Sigmoid colon (tissue), 7 donors: Measurements from ENCODE around the gene ADAMTS17. TPM values are rescaled to one million over a fixed set of nuclear protein-coding genes. Genes with fewer than 3 reads are reported as not detected.

Experiments
- DNase-seq: peaks from one replicate; pipeline ENCODE4 v3.0.0-alpha.2; 2019
- H3K27ac ChIP-seq, 4 donors: fragments of 200-600 bp; sonication (generic); one replicate each; pipeline ENCODE4 v1.5.1; 2016 to 2019; ENCODE audit warnings: mild to moderate bottlenecking in 1 of 4
- H3K27me3 ChIP-seq, 3 donors: fragments of 200-600 bp; sonication (generic); one replicate each; pipeline ENCODE4 v1.5.1; 2019; ENCODE audit warnings: mild to moderate bottlenecking in 1 of 3
- H3K36me3 ChIP-seq, 4 donors: fragments of 200-600 bp; sonication (generic); one replicate each; pipeline ENCODE4 v1.5.1; 2016 to 2019
- H3K4me1 ChIP-seq, 4 donors: fragments of 200-600 bp; sonication (generic); one replicate each; pipeline ENCODE4 v1.5.1; 2017 to 2019
- H3K4me3 ChIP-seq, 4 donors: fragments of 200-600 bp; sonication (generic); one replicate each; pipeline ENCODE4 v1.5.1; 2017 to 2019; ENCODE audit warnings: mild to moderate bottlenecking in 2 of 4, moderate library complexity in 1 of 4
- H3K9me3 ChIP-seq, 4 donors: fragments of 200-600 bp in 3 of 4; sonication (generic) in 3 of 4; one replicate each; pipeline versions ENCODE4 v1.5.1 to v1.6.1; 2013 to 2019
- CTCF ChIP-seq, 4 experiments: fragments of 450-650 bp in 3 of 4; fragments of 200-600 bp in 1 of 4; IDR thresholded peaks; one replicate each; pipeline ENCODE4 v1.5.1; 2016 to 2019; ENCODE audit warnings: antibody characterized with exemption in 4 of 4, mild to moderate bottlenecking in 3 of 4, moderate library complexity in 2 of 4
- EP300 ChIP-seq, 4 donors: sonication (generic); formaldehyde crosslinking; IDR thresholded peaks; one replicate each; pipeline ENCODE4 v1.6.1; 2017; ENCODE audit warnings: antibody characterized with exemption in 4 of 4
- POLR2A ChIP-seq, 2 donors: fragments of 450-650 bp; IDR thresholded peaks; one replicate each; pipeline ENCODE4 v1.6.1; 2016; ENCODE audit warnings: antibody characterized with exemption in 2 of 2, mild to moderate bottlenecking in 2 of 2, moderate library complexity in 2 of 2
- POLR2AphosphoS5 ChIP-seq, 4 donors: sonication (generic); formaldehyde crosslinking; IDR thresholded peaks; one replicate each; pipeline ENCODE4 v1.6.1; 2017; ENCODE audit warnings: antibody characterized with exemption in 4 of 4
- WGBS, 2 donors: extraction: QIAGEN DNeasy Blood & Tissue Kit; methylation state at CpG; one replicate each; pipeline ENCODE4 v1.1.7; 2013; 5-methylcytosine and 5-hydroxymethylcytosine counted together
- intact Hi-C: fragments of 100-400 bp; cut with DNase I; formaldehyde crosslinking; loops from one replicate; pipeline ENCODE4 v1.15.1; 2023
- polyA plus RNA-seq, 3 donors: library from polyadenylated mRNA; stranded (reverse); fragments of 200-250 nt; gene quantifications; one replicate each; pipeline ENCODE4 v1.2.3, GENCODE V29; 2013
- total RNA-seq, 4 donors: library from RNA; depleted of rRNA; stranded (reverse); fragments of >200 nt; gene quantifications; one replicate each; pipeline ENCODE4 v1.1.0, GENCODE V29; 2016
- donor health status: healthy with polysubstance abuse.
- donor health status: Bipolar disorder and iron deficiency.
- donor health status: healthy.

ADAMTS17 gene
- total and polyA plus RNA-seq, 7 donors = 0.46 to 3.6 (median 1.2) TPM

- 79 to 87% methylated on average over 5 of the region's 5 CpGs for WGBS, 2 donors
- Histone ChIP-seq H3K36me3 (no peaks in the 10 kb centered on the region), H3K27ac (no peak overlapping the region), H3K9me3 (no peaks in the 10 kb centered on the region), H3K4me1 (peaks cover 0 to 4% (median 0%) of the 10 kb centered on the region in 4 donors), H3K4me3 (no peak overlapping the region), H3K27me3 (no peaks in the 10 kb centered on the region)
- no peak for DNase-seq
- intact Hi-C loops = no loop called here
- TF ChIP-seq POLR2A (IDR thresholded peaks at IDR 0.05) (no peak), CTCF (IDR thresholded peaks at IDR 0.05) (no peak), POLR2AphosphoS5 (IDR thresholded peaks at IDR 0.05) (no peak), EP300 (IDR thresholded peaks at IDR 0.05) (no peak)
These were observed 87.5 kb downstream of the ADAMTS17 start for GRCh38 chr15:100254285-100254684.

- no peak for DNase-seq
- H3K9me3 ChIP-seq = no peaks in the 10 kb centered on the region
- no peaks in the 10 kb centered on the region for H3K27me3 ChIP-seq
- intact Hi-C loops = no loop called here
- TF ChIP-seq EP300 (IDR thresholded peaks at IDR 0.05) (no peak), POLR2AphosphoS5 (IDR thresholded peaks at IDR 0.05) (no peak), CTCF (IDR thresholded peaks at IDR 0.05) (no peak), POLR2A (IDR thresholded peaks at IDR 0.05) (no peak)
- H3K27ac ChIP-seq = no peak overlapping the region
- no peak overlapping the region for H3K4me3 ChIP-seq
- peaks cover 0 to 4% (median 0%) of the 10 kb centered on the region in 4 donors for H3K4me1 ChIP-seq
- 58 to 69% methylated on average over 1 of the region's 1 CpG for WGBS, 2 donors
- H3K36me3 ChIP-seq = no peaks in the 10 kb centered on the region
These were observed 88.1 kb downstream of the ADAMTS17 start for GRCh38 chr15:100253640-100254039.

GRCh38 chr15:100252779-100253417 lies 88.9 kb downstream of the ADAMTS17 start:
- no peaks in the 10 kb centered on the region for H3K27me3 ChIP-seq
- H3K27ac ChIP-seq = no peak overlapping the region
- TF ChIP-seq POLR2A (IDR thresholded peaks at IDR 0.05) (no peak), POLR2AphosphoS5 (IDR thresholded peaks at IDR 0.05) (no peak), CTCF (IDR thresholded peaks at IDR 0.05) (no peak), EP300 (IDR thresholded peaks at IDR 0.05) (no peak)
- peaks cover 0 to 4% (median 0%) of the 10 kb centered on the region in 4 donors for H3K4me1 ChIP-seq
- no peak overlapping the region for H3K4me3 ChIP-seq
- WGBS, 2 donors = 42 to 76% methylated on average over 9 of the region's 9 CpGs
- intact Hi-C loops = no loop called here
- H3K9me3 ChIP-seq = no peaks in the 10 kb centered on the region
- no peak for DNase-seq
- H3K36me3 ChIP-seq = no peaks in the 10 kb centered on the region

- H3K27me3 ChIP-seq = no peaks in the 10 kb centered on the region
- DNase-seq = no peak
- H3K9me3 ChIP-seq = no peaks in the 10 kb centered on the region
- intact Hi-C loops = no loop called here
- no peak overlapping the region for H3K4me3 ChIP-seq
- no peak overlapping the region for H3K27ac ChIP-seq
- peaks cover 0 to 4% (median 0%) of the 10 kb centered on the region in 4 donors for H3K4me1 ChIP-seq
- H3K36me3 ChIP-seq = no peaks in the 10 kb centered on the region
- TF ChIP-seq EP300 (IDR thresholded peaks at IDR 0.05) = no peak
- TF ChIP-seq POLR2AphosphoS5 (IDR thresholded peaks at IDR 0.05) = no peak
- TF ChIP-seq CTCF (IDR thresholded peaks at IDR 0.05) = no peak
- TF ChIP-seq POLR2A (IDR thresholded peaks at IDR 0.05) = no peak
- 90 to 91% methylated on average over 9 of the region's 9 CpGs for WGBS, 2 donors
These were observed 89.4 kb downstream of the ADAMTS17 start for GRCh38 chr15:100252359-100252758.
